ENCODE measurements around the gene FYB1. TPM values are rescaled to one million over a fixed set of nuclear protein-coding genes. Genes with fewer than 3 reads are reported as not detected.

The FYB1 gene
- polyA plus RNA-seq, 3 donors: 75.3 to 141 (median 118) TPM

- H3K4me1 Mint-ChIP-seq: peaks cover 6% of the 10 kb centered on the region
- peak overlapping the region in 1 of 7 donors; percentile 21 for H3K27ac Mint-ChIP-seq
- H3K27me3 Mint-ChIP-seq (ENCODE audit: low read depth in 3 of 3): no peaks in the 10 kb centered on the region
- no peaks in the 10 kb centered on the region for H3K9me3 Mint-ChIP-seq
- no peak overlapping the region for H3K4me3 Mint-ChIP-seq
- peaks cover 90 to 96% of the 10 kb centered on the region in 2 donors for H3K36me3 Mint-ChIP-seq
- H3K27me3 ChIP-seq (ENCODE audit: control insufficient read depth in 2 of 2, insufficient read depth in 2 of 2, low read length in 2 of 2): no peaks in the 10 kb centered on the region
- H2AFZ ChIP-seq (ENCODE audit: insufficient read depth, low read depth, low read length, poor library complexity, severe bottlenecking): no peak overlapping the region
- intact Hi-C loops (cut with micrococcal nuclease): no loop called here
- H3K9me3 ChIP-seq (replicated peaks in 1 of 2; ENCODE audit: control insufficient read depth in 1 of 2, insufficient read depth in 1 of 2, low read length in 2 of 2): no peaks in the 10 kb centered on the region
- H3K4me3 ChIP-seq (replicated peaks in 1 of 3; ENCODE audit: low read depth in 2 of 3, low read length in 3 of 3): no peak overlapping the region
- DNase-seq: no peak
- peaks cover 0 to 7% of the 10 kb centered on the region in 2 donors for H3K4me1 ChIP-seq (ENCODE audit: control insufficient read depth in 1 of 2, insufficient read depth in 2 of 2, low read length in 2 of 2)
- no peaks in the 10 kb centered on the region for H3K79me2 ChIP-seq (ENCODE audit: insufficient read depth, low read length)
- H4K20me1 ChIP-seq (ENCODE audit: insufficient read depth, low read length): peaks cover 99% of the 10 kb centered on the region
- H3K9ac ChIP-seq (ENCODE audit: insufficient read depth, low read length, poor library complexity, severe bottlenecking): no peak overlapping the region
- H3K36me3 ChIP-seq (replicated peaks in 1 of 2; ENCODE audit: control insufficient read depth in 1 of 2, insufficient read depth in 2 of 2, low read length in 2 of 2): peaks cover 95 to 100% of the 10 kb centered on the region in 2 donors
- TF ChIP-seq CTCF (IDR thresholded peaks at IDR 0.05): no peak
- H3K4me2 ChIP-seq (replicated peaks; ENCODE audit: extremely low read depth, low read length, poor library complexity, severe bottlenecking): no peak overlapping the region
- no CpG with 5 or more reads among the region's 1 CpG for WGBS (ENCODE audit: insufficient coverage)
- H3K27ac ChIP-seq (ENCODE audit: low read depth in 1 of 2, low read length in 2 of 2): no peak overlapping the region
Observed at GRCh38 chr5:39130716-39131115, 88.6 kb downstream of the FYB1 start.

- Histone ChIP-seq H3K4me1 (ENCODE audit: control insufficient read depth in 1 of 2, insufficient read depth in 2 of 2, low read length in 2 of 2) (no peaks in the 10 kb centered on the region), H3K27ac (ENCODE audit: low read depth in 1 of 2, low read length in 2 of 2) (no peak overlapping the region), H3K4me3 (replicated peaks in 1 of 3; ENCODE audit: low read depth in 2 of 3, low read length in 3 of 3) (no peak overlapping the region), H3K79me2 (ENCODE audit: insufficient read depth, low read length) (no peaks in the 10 kb centered on the region), H3K4me2 (replicated peaks; ENCODE audit: extremely low read depth, low read length, poor library complexity, severe bottlenecking) (no peak overlapping the region), H4K20me1 (ENCODE audit: insufficient read depth, low read length) (peaks cover 85% of the 10 kb centered on the region), H2AFZ (ENCODE audit: insufficient read depth, low read depth, low read length, poor library complexity, severe bottlenecking) (no peak overlapping the region), H3K9me3 (replicated peaks in 1 of 2; ENCODE audit: control insufficient read depth in 1 of 2, insufficient read depth in 1 of 2, low read length in 2 of 2) (no peaks in the 10 kb centered on the region), H3K36me3 (replicated peaks in 1 of 2; ENCODE audit: control insufficient read depth in 1 of 2, insufficient read depth in 2 of 2, low read length in 2 of 2) (peaks cover 97 to 99% of the 10 kb centered on the region in 2 donors), H3K9ac (ENCODE audit: insufficient read depth, low read length, poor library complexity, severe bottlenecking) (no peak overlapping the region), H3K27me3 (ENCODE audit: control insufficient read depth in 2 of 2, insufficient read depth in 2 of 2, low read length in 2 of 2) (no peaks in the 10 kb centered on the region)
- Mint-ChIP-seq H3K27me3 (ENCODE audit: low read depth in 3 of 3) (peaks cover 0 to 2% (median 0%) of the 10 kb centered on the region in 3 donors), H3K9me3 (no peaks in the 10 kb centered on the region), H3K4me1 (no peaks in the 10 kb centered on the region), H3K4me3 (no peak overlapping the region), H3K27ac (peak overlapping the region in 2 of 7 donors; percentile 12 to 55), H3K36me3 (peaks cover 70 to 87% of the 10 kb centered on the region in 2 donors)
- TF ChIP-seq CTCF (IDR thresholded peaks at IDR 0.05): no peak
- DNase-seq: no peak
- intact Hi-C loops (cut with micrococcal nuclease): loop anchor here in 1 of 2 donors (10.0 kb wide), 1 partner anchor 157 kb away; no protein-coding TSS in a partner anchor
- WGBS (ENCODE audit: insufficient coverage): no CpG with 5 or more reads among the region's 2 CpGs
Observed at GRCh38 chr5:39121922-39122321, 97.4 kb downstream of the FYB1 start.

All from CD14-positive monocyte (primary cell).